ENCODE results near the gene GRID2. TPM values are rescaled to one million over a fixed set of nuclear protein-coding genes. Genes with fewer than 3 reads are reported as not detected.

Gene GRID2
- total and polyA plus RNA-seq, 2 donors (not counting 1 experiment from before 2014, with no cell fraction given): under 0.01 to 0.02 TPM

- Histone ChIP-seq H3K36me3 (ENCODE audit: control insufficient read depth, insufficient read depth, low read length) (no peaks in the 10 kb centered on the region), H3K27me3 (ENCODE audit: control insufficient read depth, insufficient read depth, low read length) (no peaks in the 10 kb centered on the region), H3K79me2 (ENCODE audit: control insufficient read depth, insufficient read depth, low read length) (no peaks in the 10 kb centered on the region), H3K4me3 (replicated peaks in 1 of 4; ENCODE audit: control extremely low read depth in 1 of 4, insufficient read depth in 1 of 4, low read depth in 3 of 4, low read length in 4 of 4) (no peak overlapping the region), H3K4me2 (ENCODE audit: extremely low read depth, insufficient read depth, low read length) (no peak overlapping the region), H2AFZ (ENCODE audit: low read length) (no peak overlapping the region), H3K9ac (ENCODE audit: insufficient read depth, low read length) (no peak overlapping the region), H3K4me1 (ENCODE audit: control insufficient read depth, extremely low read depth, insufficient read depth, low read length) (no peaks in the 10 kb centered on the region), H3K9me3 (ENCODE audit: control insufficient read depth, insufficient read depth, low read depth, low read length) (no peaks in the 10 kb centered on the region), H4K20me1 (ENCODE audit: control insufficient read depth, extremely low read depth, insufficient read depth, low read length) (no peaks in the 10 kb centered on the region), H3K27ac (ENCODE audit: insufficient read depth, low read length) (no peak overlapping the region)
- DNase-seq (ENCODE audit: low read depth in 2 of 2): no peak
- no peak for TF ChIP-seq EZH2 (IDR thresholded peaks at IDR 0.05; ENCODE audit: low read length, missing control alignments)
- TF ChIP-seq CTCF (conservative IDR thresholded peaks at IDR 0.05 in 1 of 2, IDR thresholded peaks at IDR 0.05 in 1 of 2; ENCODE audit: low read depth in 1 of 2, low read length in 2 of 2): no peak
These were observed 173.5 kb downstream of the GRID2 start for GRCh38 chr4:92477298-92477697.

GRCh38 chr4:92483341-92483740 is 179.6 kb downstream of the GRID2 start:
- no peaks in the 10 kb centered on the region for H3K9me3 ChIP-seq (ENCODE audit: control insufficient read depth, insufficient read depth, low read depth, low read length)
- no peak for DNase-seq (ENCODE audit: low read depth in 2 of 2)
- no peaks in the 10 kb centered on the region for H3K36me3 ChIP-seq (ENCODE audit: control insufficient read depth, insufficient read depth, low read length)
- no peaks in the 10 kb centered on the region for H3K27me3 ChIP-seq (ENCODE audit: control insufficient read depth, insufficient read depth, low read length)
- no peaks in the 10 kb centered on the region for H4K20me1 ChIP-seq (ENCODE audit: control insufficient read depth, extremely low read depth, insufficient read depth, low read length)
- H3K4me2 ChIP-seq (ENCODE audit: extremely low read depth, insufficient read depth, low read length): no peak overlapping the region
- no peak for TF ChIP-seq CTCF (conservative IDR thresholded peaks at IDR 0.05 in 1 of 2, IDR thresholded peaks at IDR 0.05 in 1 of 2; ENCODE audit: low read depth in 1 of 2, low read length in 2 of 2)
- TF ChIP-seq EZH2 (IDR thresholded peaks at IDR 0.05; ENCODE audit: low read length, missing control alignments): no peak
- no peak overlapping the region for H3K4me3 ChIP-seq (replicated peaks in 1 of 4; ENCODE audit: control extremely low read depth in 1 of 4, insufficient read depth in 1 of 4, low read depth in 3 of 4, low read length in 4 of 4)
- H3K27ac ChIP-seq (ENCODE audit: insufficient read depth, low read length): no peak overlapping the region
- no peaks in the 10 kb centered on the region for H3K79me2 ChIP-seq (ENCODE audit: control insufficient read depth, insufficient read depth, low read length)
- H2AFZ ChIP-seq (ENCODE audit: low read length): no peak overlapping the region
- no peaks in the 10 kb centered on the region for H3K4me1 ChIP-seq (ENCODE audit: control insufficient read depth, extremely low read depth, insufficient read depth, low read length)
- H3K9ac ChIP-seq (ENCODE audit: insufficient read depth, low read length): no peak overlapping the region

- Histone ChIP-seq H3K9ac (ENCODE audit: insufficient read depth, low read length) (no peak overlapping the region), H2AFZ (ENCODE audit: low read length) (no peak overlapping the region), H3K27me3 (ENCODE audit: control insufficient read depth, insufficient read depth, low read length) (no peaks in the 10 kb centered on the region), H3K27ac (ENCODE audit: insufficient read depth, low read length) (no peak overlapping the region), H4K20me1 (ENCODE audit: control insufficient read depth, extremely low read depth, insufficient read depth, low read length) (no peaks in the 10 kb centered on the region), H3K4me2 (ENCODE audit: extremely low read depth, insufficient read depth, low read length) (no peak overlapping the region), H3K79me2 (ENCODE audit: control insufficient read depth, insufficient read depth, low read length) (no peaks in the 10 kb centered on the region), H3K9me3 (ENCODE audit: control insufficient read depth, insufficient read depth, low read depth, low read length) (no peaks in the 10 kb centered on the region), H3K36me3 (ENCODE audit: control insufficient read depth, insufficient read depth, low read length) (no peaks in the 10 kb centered on the region), H3K4me3 (replicated peaks in 1 of 4; ENCODE audit: control extremely low read depth in 1 of 4, insufficient read depth in 1 of 4, low read depth in 3 of 4, low read length in 4 of 4) (no peak overlapping the region), H3K4me1 (ENCODE audit: control insufficient read depth, extremely low read depth, insufficient read depth, low read length) (no peaks in the 10 kb centered on the region)
- no peak for DNase-seq (ENCODE audit: low read depth in 2 of 2)
- no peak for TF ChIP-seq CTCF (conservative IDR thresholded peaks at IDR 0.05 in 1 of 2, IDR thresholded peaks at IDR 0.05 in 1 of 2; ENCODE audit: low read depth in 1 of 2, low read length in 2 of 2)
- no peak for TF ChIP-seq EZH2 (IDR thresholded peaks at IDR 0.05; ENCODE audit: low read length, missing control alignments)
These were observed 184.7 kb downstream of the GRID2 start for GRCh38 chr4:92488496-92488895.

Data from fibroblast of lung (primary cell).